Epithelial cell of esophagus (primary cell): ENCODE measurements around the gene CFL1.
"Not testable (repeated sequence)": the region's sequence is repeated elsewhere in the genome, so short reads cannot be mapped to it uniquely, and the experiment has no call there.

Experiments
- DNase-seq: peaks from one replicate; pipeline ENCODE4 v3.0.0; 2010; ENCODE audit warnings: low read depth
- H3K4me3 ChIP-seq: 2 replicates; pipeline ENCODE4 v1.5.1; 2011; ENCODE audit warnings: mild to moderate bottlenecking, low read length, control low read depth
- TF ChIP-seq, protein P1 (sequence below): IDR thresholded peaks from 2 replicates; pipeline ENCODE4 v1.5.1; 2011; ENCODE audit warnings: low read depth, mild to moderate bottlenecking, low read length, control low read depth, inconsistent platforms; ENCODE audit not compliant: insufficient read depth; ENCODE audit errors: missing control alignments

CFL1 gene

DNA sequence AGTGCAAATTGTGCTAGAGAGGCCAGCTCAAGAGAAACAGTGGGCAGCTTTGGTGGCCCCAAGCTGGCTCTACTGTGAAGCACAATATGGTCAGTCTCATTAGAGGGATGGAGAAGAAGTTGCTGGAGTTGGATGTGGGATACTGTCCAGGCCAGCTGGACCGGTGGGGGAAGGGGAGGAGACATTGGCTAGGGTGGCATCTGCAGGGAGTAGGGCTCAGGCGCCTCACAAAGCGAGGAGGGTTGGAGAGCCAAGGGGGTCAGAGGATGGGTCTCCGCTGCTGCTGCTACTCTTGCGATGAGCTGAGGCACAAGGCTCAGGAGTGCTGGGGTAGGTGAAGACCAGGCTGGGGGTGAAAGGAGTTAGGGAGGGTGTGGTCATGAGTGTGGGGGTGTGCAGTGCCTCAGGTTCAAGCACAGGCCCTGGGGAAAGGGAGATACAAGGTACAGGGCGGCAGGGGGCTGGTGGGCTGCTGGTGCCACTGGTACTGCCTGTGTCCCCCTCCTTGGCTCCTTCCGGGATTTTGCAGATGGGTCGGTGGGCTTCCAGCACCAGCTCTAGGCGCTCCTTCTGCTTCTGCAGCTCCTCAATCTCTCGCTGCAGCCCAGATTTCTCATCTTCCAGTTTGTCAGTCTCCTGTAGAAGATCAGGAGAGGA lies 34.8 kb upstream of the CFL1 start:
- H3K4me3 ChIP-seq: no peak overlapping the region
- TF ChIP-seq, protein P1, sequence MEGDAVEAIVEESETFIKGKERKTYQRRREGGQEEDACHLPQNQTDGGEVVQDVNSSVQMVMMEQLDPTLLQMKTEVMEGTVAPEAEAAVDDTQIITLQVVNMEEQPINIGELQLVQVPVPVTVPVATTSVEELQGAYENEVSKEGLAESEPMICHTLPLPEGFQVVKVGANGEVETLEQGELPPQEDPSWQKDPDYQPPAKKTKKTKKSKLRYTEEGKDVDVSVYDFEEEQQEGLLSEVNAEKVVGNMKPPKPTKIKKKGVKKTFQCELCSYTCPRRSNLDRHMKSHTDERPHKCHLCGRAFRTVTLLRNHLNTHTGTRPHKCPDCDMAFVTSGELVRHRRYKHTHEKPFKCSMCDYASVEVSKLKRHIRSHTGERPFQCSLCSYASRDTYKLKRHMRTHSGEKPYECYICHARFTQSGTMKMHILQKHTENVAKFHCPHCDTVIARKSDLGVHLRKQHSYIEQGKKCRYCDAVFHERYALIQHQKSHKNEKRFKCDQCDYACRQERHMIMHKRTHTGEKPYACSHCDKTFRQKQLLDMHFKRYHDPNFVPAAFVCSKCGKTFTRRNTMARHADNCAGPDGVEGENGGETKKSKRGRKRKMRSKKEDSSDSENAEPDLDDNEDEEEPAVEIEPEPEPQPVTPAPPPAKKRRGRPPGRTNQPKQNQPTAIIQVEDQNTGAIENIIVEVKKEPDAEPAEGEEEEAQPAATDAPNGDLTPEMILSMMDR: no peak
- no peak for DNase-seq

- DNase-seq: not testable (repeated sequence)
Measured at GRCh38 chr11:65892137-65892540, 34.2 kb upstream of the CFL1 start.

DNA sequence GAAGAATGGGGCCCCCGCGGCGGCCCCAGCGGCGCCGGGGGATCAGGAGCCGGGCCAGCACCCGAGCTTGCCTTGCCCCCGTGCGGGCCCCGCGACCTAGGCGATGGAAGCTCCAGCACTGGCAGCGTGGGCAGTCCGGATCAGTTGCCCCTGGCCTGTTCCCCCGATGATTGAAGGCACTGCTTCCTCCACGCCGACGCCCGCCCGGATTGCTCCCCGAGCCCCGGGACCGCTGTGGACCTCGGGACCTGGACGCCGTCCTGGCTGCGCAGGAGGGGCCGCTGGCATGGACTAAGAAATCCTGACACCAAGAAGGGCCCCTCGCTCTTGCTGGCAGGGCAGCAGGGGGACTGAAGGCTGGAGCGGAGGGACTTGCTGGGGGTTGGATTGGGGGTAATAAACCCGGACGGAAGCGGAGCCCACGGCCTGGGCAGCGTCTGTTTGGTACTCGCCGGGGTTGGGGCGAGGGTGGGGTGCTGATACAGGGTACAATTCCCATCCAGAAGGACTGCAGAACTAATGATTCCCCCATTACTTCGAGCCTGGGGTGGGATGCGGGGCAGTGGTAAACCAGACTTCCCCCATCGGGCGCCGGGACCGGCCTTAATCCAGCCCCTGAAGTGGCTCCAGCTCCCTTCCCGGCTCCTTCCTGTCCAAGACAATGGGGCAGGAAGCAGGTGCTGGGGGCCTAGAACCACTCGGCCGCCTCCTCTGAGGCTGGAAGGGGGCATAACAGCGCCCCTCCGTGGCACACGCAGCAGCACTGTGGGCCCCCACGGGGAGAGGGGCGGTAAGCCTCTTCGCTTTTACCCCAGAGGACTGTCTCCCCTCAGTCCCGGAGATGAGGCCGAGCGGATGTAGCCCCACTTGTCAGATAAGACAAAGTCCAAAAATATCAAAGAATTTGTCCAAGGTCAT lies 33.5 kb upstream of the CFL1 start:
- H3K4me3 ChIP-seq: peak overlapping the region; percentile 67
- no peak for DNase-seq

More at GRCh38 chr11:65892137-65892540, 34.2 kb upstream of the CFL1 start:
- peak overlapping the region; percentile 67 for H3K4me3 ChIP-seq

GRCh38 chr11:65890324-65891218 lies 32.6 kb upstream of the CFL1 start, which contains the start of gene CCDC85B:
CCDC85B (plus strand) TSS chr11:65890673; CDS start chr11:65890784, 111 bp downstream.
- DNase-seq: peak; percentile 97

More for the DNA sequence above, 33.5 kb upstream of the CFL1 start:
- TF ChIP-seq, protein P1: peak; percentile 8

DNA sequence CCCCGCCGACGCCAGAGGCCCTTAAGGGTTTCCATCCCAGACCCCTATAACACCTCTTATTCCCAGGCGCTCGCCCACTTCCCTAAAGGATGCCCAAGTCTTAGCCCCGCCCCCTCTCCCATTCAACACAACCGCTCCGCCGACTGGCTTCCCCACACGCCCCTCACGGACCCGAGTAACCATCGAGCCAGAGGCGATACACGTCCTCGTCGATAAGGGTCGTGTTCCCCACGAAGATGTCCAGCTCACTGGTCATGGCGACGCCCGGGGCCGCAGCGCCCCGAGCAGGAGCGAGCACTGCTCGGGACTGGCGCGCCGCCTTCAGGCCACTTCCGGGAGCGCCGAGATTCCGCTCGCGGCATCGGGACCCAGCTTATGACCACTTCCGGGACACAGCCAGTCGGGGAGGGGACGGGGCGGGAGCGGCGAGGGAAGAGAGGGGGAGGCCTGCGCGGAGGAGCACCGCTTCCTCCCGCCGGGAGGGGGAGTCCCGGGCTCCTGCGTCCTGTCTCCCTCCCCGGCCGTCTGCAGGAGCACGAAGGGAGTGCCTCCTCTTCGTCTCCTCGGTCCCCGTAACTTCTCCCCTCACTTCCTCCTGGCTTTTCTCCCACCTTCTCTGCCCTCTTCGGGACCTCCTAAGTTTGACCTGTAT lies 30.3 kb upstream of the CFL1 start, which contains the start of gene FIBP:
Gene FIBP (minus strand): TSS at position 309 of the 652 bp plus-strand sequence. CDS start 53 bp downstream, at position 256.
- TF ChIP-seq, protein P1: peak; percentile 68

More at GRCh38 chr11:65890324-65891218, 32.6 kb upstream of the CFL1 start, which contains the start of gene CCDC85B:
- H3K4me3 ChIP-seq: peak within 1 kb of the TSS; percentile 67
- TF ChIP-seq, protein P1: no peak

GRCh38 chr11:65887723-65888162 lies 29.8 kb upstream of the CFL1 start:
- TF ChIP-seq, protein P1: no peak
- peak overlapping the region; percentile 90 for H3K4me3 ChIP-seq
- DNase-seq: peak; percentile 69

More for the DNA sequence above, 30.3 kb upstream of the CFL1 start, which contains the start of gene FIBP:
- peak within 1 kb of the TSS; percentile 90 for H3K4me3 ChIP-seq
- peak; percentile 98 for DNase-seq
